ENCODE measurements around the gene ACAT1. TPM values are rescaled to one million over a fixed set of nuclear protein-coding genes. Genes with fewer than 3 reads are reported as not detected.

The ACAT1 gene
- 100 to 1,000 TPM in 1 of 2 donors, 10 to 100 TPM in 1; 51.5 to 130 TPM for total RNA-seq

DNA sequence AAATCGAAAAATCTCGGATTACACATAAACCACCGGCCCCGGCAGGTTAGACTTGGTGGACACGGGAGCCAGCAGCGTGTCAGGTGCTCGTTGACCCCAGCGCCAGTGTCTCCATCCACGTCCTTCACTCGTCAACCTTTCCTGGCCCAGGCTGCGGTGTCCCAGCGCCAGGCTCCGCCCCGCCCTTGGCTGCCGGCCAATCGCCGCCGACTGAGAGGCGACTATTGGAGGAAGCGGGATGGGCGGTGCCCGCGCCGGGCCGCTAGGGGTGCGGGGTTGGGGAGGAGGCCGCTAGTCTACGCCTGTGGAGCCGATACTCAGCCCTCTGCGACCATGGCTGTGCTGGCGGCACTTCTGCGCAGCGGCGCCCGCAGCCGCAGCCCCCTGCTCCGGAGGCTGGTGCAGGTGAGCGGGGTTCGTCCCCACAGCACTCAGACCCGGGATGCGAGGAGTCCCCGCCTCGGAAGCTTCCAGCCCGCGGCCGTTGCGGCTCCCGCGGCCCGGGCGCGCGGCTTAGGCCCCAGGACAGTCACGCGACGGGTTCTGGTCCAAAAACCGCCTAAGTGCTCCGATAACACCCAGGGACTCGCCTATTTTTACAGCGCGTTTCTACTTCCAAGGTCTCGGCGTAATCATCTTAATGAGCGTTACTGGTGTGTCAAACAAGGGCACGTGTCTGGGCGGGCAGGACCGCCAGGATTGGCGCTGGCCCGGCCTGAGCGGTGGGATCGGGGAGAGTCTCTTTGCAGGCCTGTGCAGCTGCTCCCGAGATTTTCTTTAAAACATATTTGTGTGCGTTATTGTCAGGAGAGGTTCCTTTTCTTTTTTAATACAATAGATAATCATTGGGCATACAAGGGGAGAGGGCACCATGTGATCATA, at the start of gene ACAT1:
Gene ACAT1 (plus strand): TSS at position 294 of the 882 bp plus-strand sequence. CDS start 40 bp downstream, at position 334.
- no peaks in the 10 kb centered on the region for H3K27me3 ChIP-seq
- H3K4me3 ChIP-seq, result peak within 1 kb of the TSS; percentile 90
- intact Hi-C loops (cut with DNase I), result no loop called here
- H3K36me3 ChIP-seq, result no peaks in the 10 kb centered on the region
- no peaks in the 10 kb centered on the region for H3K9me3 ChIP-seq
- peak; percentile 100 for DNase-seq
- H3K4me1 ChIP-seq, result peaks cover 16% of the 10 kb centered on the region
- H3K9ac ChIP-seq (ENCODE audit: low read depth in 2 of 2, low read length in 2 of 2), result peak within 1 kb of the TSS; percentile 61 to 75
- peak within 1 kb of the TSS; percentile 91 for H3K27ac ChIP-seq
- TF ChIP-seq, protein P1, sequence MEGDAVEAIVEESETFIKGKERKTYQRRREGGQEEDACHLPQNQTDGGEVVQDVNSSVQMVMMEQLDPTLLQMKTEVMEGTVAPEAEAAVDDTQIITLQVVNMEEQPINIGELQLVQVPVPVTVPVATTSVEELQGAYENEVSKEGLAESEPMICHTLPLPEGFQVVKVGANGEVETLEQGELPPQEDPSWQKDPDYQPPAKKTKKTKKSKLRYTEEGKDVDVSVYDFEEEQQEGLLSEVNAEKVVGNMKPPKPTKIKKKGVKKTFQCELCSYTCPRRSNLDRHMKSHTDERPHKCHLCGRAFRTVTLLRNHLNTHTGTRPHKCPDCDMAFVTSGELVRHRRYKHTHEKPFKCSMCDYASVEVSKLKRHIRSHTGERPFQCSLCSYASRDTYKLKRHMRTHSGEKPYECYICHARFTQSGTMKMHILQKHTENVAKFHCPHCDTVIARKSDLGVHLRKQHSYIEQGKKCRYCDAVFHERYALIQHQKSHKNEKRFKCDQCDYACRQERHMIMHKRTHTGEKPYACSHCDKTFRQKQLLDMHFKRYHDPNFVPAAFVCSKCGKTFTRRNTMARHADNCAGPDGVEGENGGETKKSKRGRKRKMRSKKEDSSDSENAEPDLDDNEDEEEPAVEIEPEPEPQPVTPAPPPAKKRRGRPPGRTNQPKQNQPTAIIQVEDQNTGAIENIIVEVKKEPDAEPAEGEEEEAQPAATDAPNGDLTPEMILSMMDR (IDR thresholded peaks at IDR 0.05), result peak; percentile 26

DNA sequence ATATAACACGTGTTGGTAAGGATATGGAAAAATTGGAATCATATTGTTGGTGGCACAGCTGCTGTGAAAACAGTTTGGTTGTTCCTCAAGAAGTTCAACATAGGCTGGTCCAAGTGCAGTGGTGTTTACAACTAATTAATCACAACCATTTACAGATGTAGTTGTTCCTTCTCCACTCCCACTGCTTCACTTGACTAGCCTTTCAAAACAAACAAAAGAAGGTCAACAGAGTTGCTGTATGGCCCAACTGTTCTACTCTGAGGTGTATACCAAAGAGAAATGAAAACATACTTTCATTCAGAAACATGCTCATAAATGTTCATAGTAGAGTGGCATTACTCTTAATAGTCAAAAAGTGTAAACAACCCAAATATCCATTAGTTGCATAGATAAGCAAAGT, 36.6 kb upstream of the ACAT1 start:
- DNase-seq, result no peak
- no peaks in the 10 kb centered on the region for H3K9me3 ChIP-seq
- no peaks in the 10 kb centered on the region for H3K27me3 ChIP-seq
- TF ChIP-seq, protein P1 (IDR thresholded peaks at IDR 0.05), result no peak
- no peak overlapping the region for H3K4me3 ChIP-seq
- H3K27ac ChIP-seq, result no peak overlapping the region
- intact Hi-C loops (cut with DNase I), result no loop called here
- H3K9ac ChIP-seq (ENCODE audit: low read depth in 2 of 2, low read length in 2 of 2), result no peak overlapping the region
- H3K4me1 ChIP-seq, result no peaks in the 10 kb centered on the region
- no peaks in the 10 kb centered on the region for H3K36me3 ChIP-seq

DNA sequence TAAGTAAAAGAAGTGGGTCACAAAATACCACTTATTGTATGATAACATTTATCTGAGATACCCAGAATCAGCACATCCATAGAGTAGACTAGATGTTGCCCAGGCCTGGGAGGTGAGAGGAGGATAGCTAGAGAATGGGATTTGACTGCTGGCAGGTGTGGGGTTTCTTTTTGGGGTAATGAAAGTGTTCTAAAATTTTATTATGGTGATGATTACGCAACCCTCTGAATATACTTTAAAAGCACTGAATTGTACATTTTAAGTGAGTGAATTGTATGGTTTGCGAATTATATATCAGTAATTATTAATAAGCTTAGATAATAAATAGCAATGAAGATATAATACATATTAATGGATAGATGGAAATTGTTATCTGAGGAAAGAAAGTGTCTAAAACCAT, 35.7 kb upstream of the ACAT1 start:
- Histone ChIP-seq H3K27me3 (no peaks in the 10 kb centered on the region), H3K27ac (no peak overlapping the region), H3K9me3 (no peaks in the 10 kb centered on the region), H3K9ac (ENCODE audit: low read depth in 2 of 2, low read length in 2 of 2) (no peak overlapping the region), H3K4me1 (no peaks in the 10 kb centered on the region), H3K4me3 (no peak overlapping the region), H3K36me3 (no peaks in the 10 kb centered on the region)
- TF ChIP-seq, protein P1 (IDR thresholded peaks at IDR 0.05), result no peak
- intact Hi-C loops (cut with DNase I), result no loop called here
- DNase-seq, result no peak

DNA sequence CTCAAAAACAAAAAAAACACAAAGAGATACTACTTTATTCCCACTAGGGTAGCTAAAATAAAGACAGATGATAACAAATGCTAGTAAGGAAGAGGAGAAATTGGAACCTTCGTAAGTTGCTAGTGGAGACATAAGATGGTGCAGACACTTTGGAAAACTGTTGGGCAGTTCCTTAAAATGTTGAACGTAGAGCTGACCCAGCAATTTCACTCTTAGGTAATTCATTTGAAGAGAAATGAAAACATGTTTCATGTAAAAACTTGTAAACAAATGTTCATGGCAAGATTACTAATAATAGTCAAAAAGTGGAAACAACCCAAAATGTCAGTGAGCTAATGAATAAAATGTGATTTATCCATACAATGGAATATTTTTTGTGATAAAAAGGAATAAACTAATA, 29.2 kb upstream of the ACAT1 start:
- Histone ChIP-seq H3K36me3 (no peaks in the 10 kb centered on the region), H3K9me3 (no peaks in the 10 kb centered on the region), H3K4me3 (no peak overlapping the region), H3K4me1 (peaks cover 2% of the 10 kb centered on the region), H3K27ac (no peak overlapping the region), H3K27me3 (no peaks in the 10 kb centered on the region), H3K9ac (ENCODE audit: low read depth in 2 of 2, low read length in 2 of 2) (no peak overlapping the region)
- intact Hi-C loops (cut with DNase I), result no loop called here
- no peak for DNase-seq
- TF ChIP-seq, protein P1 (IDR thresholded peaks at IDR 0.05), result no peak

DNA sequence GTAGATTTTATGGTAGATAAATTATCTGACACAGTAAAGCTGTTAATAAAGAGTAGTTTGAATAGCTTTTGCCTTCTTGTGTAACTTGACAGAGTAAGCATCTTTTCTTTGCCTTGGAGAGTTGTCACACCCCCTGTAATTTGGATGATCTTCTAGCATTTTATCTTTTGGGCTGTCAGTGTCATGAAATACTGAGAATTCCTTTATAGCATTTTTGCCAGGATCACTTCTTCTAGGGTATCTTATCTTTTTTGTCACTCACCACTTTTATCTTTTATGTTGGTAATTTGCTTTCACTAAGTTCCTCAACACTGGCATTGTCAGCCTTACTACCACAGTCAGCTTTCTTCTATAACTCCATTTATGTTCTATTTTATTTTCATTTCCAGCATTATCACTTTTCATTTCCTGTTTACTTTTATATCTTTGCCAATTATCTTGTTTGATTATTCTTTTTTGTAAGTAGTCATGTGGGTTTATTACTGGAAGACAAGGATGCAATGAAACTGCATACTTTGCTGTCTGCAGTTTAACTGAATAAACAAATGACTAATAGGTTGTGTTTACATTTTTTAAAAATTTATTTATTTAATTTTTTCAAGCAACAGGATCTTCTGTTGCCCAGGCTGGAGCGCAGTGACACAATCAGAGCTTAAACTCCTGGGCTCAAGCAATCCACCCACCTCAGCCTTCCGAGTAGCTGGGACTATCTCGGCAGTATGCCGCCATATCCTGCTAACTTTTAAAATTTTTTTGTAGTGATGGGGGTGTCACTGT, 28.1 kb upstream of the ACAT1 start:
- no peaks in the 10 kb centered on the region for H3K36me3 ChIP-seq

More for the DNA sequence above, 28.1 kb upstream of the ACAT1 start:
- DNase-seq, result no peak
- Histone ChIP-seq H3K27ac (no peak overlapping the region), H3K9ac (ENCODE audit: low read depth in 2 of 2, low read length in 2 of 2) (no peak overlapping the region), H3K27me3 (no peaks in the 10 kb centered on the region), H3K4me1 (peaks cover 2% of the 10 kb centered on the region), H3K9me3 (no peaks in the 10 kb centered on the region), H3K4me3 (no peak overlapping the region)
- intact Hi-C loops (cut with DNase I), result no loop called here
- TF ChIP-seq, protein P1 (IDR thresholded peaks at IDR 0.05), result no peak

Data from colonic mucosa (tissue), 4 donors.